Pancreas (tissue), 10 donors: ENCODE measurements around the gene MAP2K3. TPM values are rescaled to one million over a fixed set of nuclear protein-coding genes. Genes with fewer than 3 reads are reported as not detected.

ENCODE experiments used
- ATAC-seq, 4 donors: fragments of 200-7000 bp; cut with Tn5 transposase; one replicate each; pipeline versions ENCODE4 v1.8.0 to v1.9.1; 2020; ENCODE audit warnings: mild to moderate bottlenecking in 4 of 4, moderate library complexity in 4 of 4
- DNase-seq, 6 donors: peaks; one replicate each; pipeline ENCODE4 v3.0.0-alpha.2; 2020
- FAIRE-seq: peaks from 2 replicates; lab custom pipeline; 2012; peaks lifted over from hg19 to GRCh38; lab: Jason Lieb, UNC
- H3K27ac ChIP-seq, 4 donors: fragments of 200-600 bp; sonication (generic); 1 replicate in 3 of 4; 2 replicates in 1 of 4; pipeline versions ENCODE4 v1.5.0 to v1.8.0; 2020
- H3K27me3 ChIP-seq, 4 donors: fragments of 200-600 bp; one replicate each; pipeline ENCODE4 v1.8.0; 2021
- H3K36me3 ChIP-seq, 3 donors: fragments of 200-600 bp; sonication (generic) in 1 of 3; one replicate each; pipeline versions ENCODE4 v1.5.0 to v1.8.0; 2020 to 2021
- H3K4me1 ChIP-seq, 3 donors: fragments of 200-600 bp; one replicate each; pipeline ENCODE4 v1.8.0; 2021
- H3K4me3 ChIP-seq, 4 donors: fragments of 200-600 bp; sonication (generic) in 2 of 4; one replicate each; pipeline versions ENCODE4 v1.5.0 to v1.8.0; 2020 to 2021
- H3K9me3 ChIP-seq, 4 donors: fragments of 200-600 bp; one replicate each; pipeline ENCODE4 v1.8.0; 2021
- CTCF ChIP-seq, 4 donors: fragments of 200-600 bp; sonication (generic) in 3 of 4; IDR thresholded peaks; one replicate each; pipeline versions ENCODE4 v1.5.0 to v1.8.0; 2021; ENCODE audit warnings: antibody characterized with exemption in 4 of 4
- WGBS, 2 donors: extraction: QIAGEN DNeasy Blood & Tissue Kit; methylation state at CpG; one replicate each; pipeline ENCODE4 v1.1.7; 2013; 5-methylcytosine and 5-hydroxymethylcytosine counted together
- intact Hi-C, 3 donors: fragments of 100-400 bp; cut with DNase I; formaldehyde crosslinking; loops; one replicate each; pipeline versions ENCODE4 v1.11.1 to v1.14.2; 2022
- polyA plus RNA-seq, 2 donors: library from polyadenylated mRNA; stranded (reverse); fragments of 200-250 nt; gene quantifications; one replicate each; pipeline ENCODE4 v1.2.3, GENCODE V29; 2013
- total RNA-seq, 6 donors: library from RNA; stranded (reverse); fragmentation: NEBNext Ultra II Directional in 4 of 6; extraction: Animal tissue kit (Norgen Biotek cat#: 25700) in 4 of 6; gene quantifications; one replicate each; pipeline versions ENCODE4 v1.2.1 to v1.2.4, GENCODE V29; 2021 to 2023
- donor health status: healthy with polysubstance abuse.
- donor health status: DM: no; HTN: no; CAD: no; lungs with moderate emphysema.
- donor health status: DM: no; HTN: no; CAD: no.
- donor health status: control.
- donor health status: control.
- donor health status: Bipolar disorder and iron deficiency.
- donor health status: DM: yes; HTN: yes; CAD: no.
- donor health status: DM: no; HTN: no; CAD: no.
- donor health status: DM: no; HTN: no; CAD: no.
- donor health status: DM: yes; HTN: yes; CAD: no.

MAP2K3 gene
- total and polyA plus RNA-seq, 8 donors = 16.4 to 40.9 (median 22.0) TPM

- intact Hi-C loops = no loop called here
- no peak for TF ChIP-seq CTCF (IDR thresholded peaks at IDR 0.05)
- no peaks in the 10 kb centered on the region for H3K36me3 ChIP-seq
- no peaks in the 10 kb centered on the region for H3K27me3 ChIP-seq
- ATAC-seq (no peak), FAIRE-seq (no peak), DNase-seq (peak in 1 of 6 donors; percentile 34)
- 64 to 68% methylated on average over 12 of the region's 12 CpGs for WGBS, 2 donors
- no peak overlapping the region for H3K27ac ChIP-seq
- H3K4me1 ChIP-seq = peaks cover 0 to 5% (median 0%) of the 10 kb centered on the region in 3 donors
- no peak overlapping the region for H3K4me3 ChIP-seq
- no peaks in the 10 kb centered on the region for H3K9me3 ChIP-seq
Observed at GRCh38 chr17:21249086-21249795, 35.3 kb upstream of the MAP2K3 start.

DNA sequence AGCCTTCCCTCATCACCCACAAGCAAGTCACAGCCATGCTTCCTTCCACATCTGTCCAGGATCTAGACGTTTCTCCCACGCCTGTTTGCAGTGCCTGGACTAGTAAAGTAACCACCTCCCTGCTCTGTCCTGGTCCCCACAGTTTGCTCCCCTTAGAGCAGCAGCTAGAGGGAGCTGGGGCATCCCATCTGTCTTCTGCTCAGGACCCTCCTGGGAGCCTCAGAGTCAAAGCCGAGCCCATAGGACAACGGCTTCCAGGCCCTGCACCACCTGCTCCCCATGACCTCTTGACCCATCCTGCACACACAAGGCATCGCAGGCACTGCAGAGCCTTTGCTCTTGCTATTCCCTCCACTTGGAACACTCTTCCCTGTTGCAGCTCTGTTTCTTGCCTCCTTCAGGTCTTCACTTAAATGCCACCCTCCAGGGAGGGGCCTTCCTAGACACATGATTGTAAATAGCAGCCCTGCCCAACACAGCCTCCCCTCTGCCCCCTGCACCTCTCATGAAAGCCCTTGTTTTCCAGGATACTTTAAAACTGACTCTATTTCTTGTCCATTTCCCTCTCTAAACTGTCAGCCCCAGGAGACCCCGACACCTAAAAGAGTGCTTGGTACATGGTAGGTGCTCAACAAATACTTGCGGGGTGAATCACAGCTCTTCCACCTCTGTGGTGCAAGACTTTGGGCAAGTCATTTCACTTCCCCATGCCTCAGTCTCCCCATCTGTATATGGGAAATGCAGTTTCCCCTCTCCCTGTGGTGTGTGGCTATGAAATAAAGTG lies 34.4 kb upstream of the MAP2K3 start:
- no peaks in the 10 kb centered on the region for H3K27me3 ChIP-seq
- 61 to 65% methylated on average over 7 of the region's 7 CpGs for WGBS, 2 donors

GRCh38 chr17:21250854-21251253 lies 33.7 kb upstream of the MAP2K3 start:
- no peak overlapping the region for H3K4me3 ChIP-seq
- DNase-seq (no peak), FAIRE-seq (no peak), ATAC-seq (no peak)
- WGBS, 2 donors = 57% methylated on average over 4 of the region's 4 CpGs
- intact Hi-C loops = no loop called here
- H3K27me3 ChIP-seq = no peaks in the 10 kb centered on the region
- no peaks in the 10 kb centered on the region for H3K36me3 ChIP-seq
- H3K9me3 ChIP-seq = no peaks in the 10 kb centered on the region
- H3K27ac ChIP-seq = no peak overlapping the region
- peaks cover 0 to 5% (median 0%) of the 10 kb centered on the region in 3 donors for H3K4me1 ChIP-seq
- TF ChIP-seq CTCF (IDR thresholded peaks at IDR 0.05) = no peak

More for the DNA sequence above, 34.4 kb upstream of the MAP2K3 start:
- no peak for ATAC-seq
- Histone ChIP-seq H3K4me1 (peaks cover 0 to 5% (median 0%) of the 10 kb centered on the region in 3 donors), H3K27ac (no peak overlapping the region), H3K4me3 (no peak overlapping the region), H3K9me3 (no peaks in the 10 kb centered on the region), H3K36me3 (no peaks in the 10 kb centered on the region)
- no peak for DNase-seq
- no peak for FAIRE-seq
- intact Hi-C loops = no loop called here
- no peak for TF ChIP-seq CTCF (IDR thresholded peaks at IDR 0.05)

DNA sequence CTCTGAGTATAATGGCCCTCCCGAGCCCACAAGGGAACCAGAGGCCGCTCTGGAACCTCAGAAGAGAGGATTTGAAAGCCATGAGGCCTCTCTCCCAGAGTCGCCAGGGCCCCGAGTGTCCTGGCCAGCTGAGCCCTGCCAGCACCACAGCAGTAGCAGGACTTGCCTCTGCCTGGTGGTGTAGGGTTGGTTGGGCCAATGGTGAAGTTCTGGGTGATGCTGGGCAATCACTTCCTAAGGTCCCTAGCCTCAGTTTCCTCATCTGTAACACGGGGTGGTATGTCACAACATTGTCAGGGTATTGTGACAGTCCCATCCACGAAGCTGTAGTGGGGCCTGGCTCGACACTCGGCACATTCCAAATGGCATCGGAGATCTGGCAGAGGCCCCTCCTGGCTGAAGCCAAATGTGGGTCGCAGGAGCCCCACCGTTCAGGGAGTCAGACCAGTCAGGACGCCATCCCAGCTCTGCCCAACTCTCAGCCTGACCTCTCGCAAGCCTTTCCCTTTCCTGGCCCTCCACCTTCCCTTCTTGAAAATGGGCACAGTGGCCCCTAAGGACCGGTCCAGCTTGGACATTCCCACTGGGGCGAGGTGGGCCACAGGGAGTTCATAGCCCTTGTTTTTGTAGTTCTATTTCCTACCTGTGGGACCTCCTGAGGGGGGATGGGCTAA lies 33.0 kb upstream of the MAP2K3 start:
- ATAC-seq (no peak), DNase-seq (no peak), FAIRE-seq (no peak)
- no peaks in the 10 kb centered on the region for H3K9me3 ChIP-seq
- 86 to 91% methylated on average over 15 of the region's 15 CpGs for WGBS, 2 donors
- no peak overlapping the region for H3K4me3 ChIP-seq
- no peaks in the 10 kb centered on the region for H3K27me3 ChIP-seq
- intact Hi-C loops = no loop called here
- H3K36me3 ChIP-seq = no peaks in the 10 kb centered on the region
- no peak overlapping the region for H3K27ac ChIP-seq
- TF ChIP-seq CTCF (IDR thresholded peaks at IDR 0.05) = no peak
- H3K4me1 ChIP-seq = peaks cover 0 to 5% (median 0%) of the 10 kb centered on the region in 3 donors
